ENCODE data around the gene NPBWR2. TPM values are rescaled to one million over a fixed set of nuclear protein-coding genes. Genes with fewer than 3 reads are reported as not detected.

NPBWR2 gene

Small RNA genes within 50 kb of the gene (small RNA-seq; reads per million reads assigned to genes)
- gene AL355803.1 (not detected), gene MIR6813 (not detected)
